ENCODE measurements around the gene YAP1.

- TF ChIP-seq, protein P1, sequence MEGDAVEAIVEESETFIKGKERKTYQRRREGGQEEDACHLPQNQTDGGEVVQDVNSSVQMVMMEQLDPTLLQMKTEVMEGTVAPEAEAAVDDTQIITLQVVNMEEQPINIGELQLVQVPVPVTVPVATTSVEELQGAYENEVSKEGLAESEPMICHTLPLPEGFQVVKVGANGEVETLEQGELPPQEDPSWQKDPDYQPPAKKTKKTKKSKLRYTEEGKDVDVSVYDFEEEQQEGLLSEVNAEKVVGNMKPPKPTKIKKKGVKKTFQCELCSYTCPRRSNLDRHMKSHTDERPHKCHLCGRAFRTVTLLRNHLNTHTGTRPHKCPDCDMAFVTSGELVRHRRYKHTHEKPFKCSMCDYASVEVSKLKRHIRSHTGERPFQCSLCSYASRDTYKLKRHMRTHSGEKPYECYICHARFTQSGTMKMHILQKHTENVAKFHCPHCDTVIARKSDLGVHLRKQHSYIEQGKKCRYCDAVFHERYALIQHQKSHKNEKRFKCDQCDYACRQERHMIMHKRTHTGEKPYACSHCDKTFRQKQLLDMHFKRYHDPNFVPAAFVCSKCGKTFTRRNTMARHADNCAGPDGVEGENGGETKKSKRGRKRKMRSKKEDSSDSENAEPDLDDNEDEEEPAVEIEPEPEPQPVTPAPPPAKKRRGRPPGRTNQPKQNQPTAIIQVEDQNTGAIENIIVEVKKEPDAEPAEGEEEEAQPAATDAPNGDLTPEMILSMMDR (conservative IDR thresholded peaks at IDR 0.05; ENCODE audit: low read depth, low read length), result no peak
- no peak for TF ChIP-seq RCOR1 (IDR thresholded peaks at IDR 0.05; ENCODE audit: insufficient replicate concordance, low read length)
- TF ChIP-seq SMC3 (IDR thresholded peaks at IDR 0.05; ENCODE audit: low read depth, low read length), result no peak
These were observed 76.4 kb downstream of the YAP1 start for GRCh38 chr11:102186551-102187191.
